ENCODE data around the gene GJB3. TPM values are rescaled to one million over a fixed set of nuclear protein-coding genes. Genes with fewer than 3 reads are reported as not detected.

Gene GJB3
- total RNA-seq, 1 donor from 2014 or later = 24.6 TPM

GRCh38 chr1:34759503-34760357 lies 21.3 kb upstream of the GJB3 start, which contains the start of gene GJB4:
TSS of gene GJB4 (plus strand) at chr1:34759740. CDS start at chr1:34761255, 1,515 bp downstream.
- intact Hi-C loops (cut with DNase I) = no loop called here
- no peak for DNase-seq (ENCODE audit: extremely low spot score in 2 of 2)
- TF ChIP-seq POLR2A (IDR thresholded peaks at IDR 0.05) = no peak
- no peak for TF ChIP-seq POLR2AphosphoS5 (IDR thresholded peaks at IDR 0.05; ENCODE audit: insufficient read depth in 1 of 2, low read depth in 1 of 2)
- TF ChIP-seq, protein P1, sequence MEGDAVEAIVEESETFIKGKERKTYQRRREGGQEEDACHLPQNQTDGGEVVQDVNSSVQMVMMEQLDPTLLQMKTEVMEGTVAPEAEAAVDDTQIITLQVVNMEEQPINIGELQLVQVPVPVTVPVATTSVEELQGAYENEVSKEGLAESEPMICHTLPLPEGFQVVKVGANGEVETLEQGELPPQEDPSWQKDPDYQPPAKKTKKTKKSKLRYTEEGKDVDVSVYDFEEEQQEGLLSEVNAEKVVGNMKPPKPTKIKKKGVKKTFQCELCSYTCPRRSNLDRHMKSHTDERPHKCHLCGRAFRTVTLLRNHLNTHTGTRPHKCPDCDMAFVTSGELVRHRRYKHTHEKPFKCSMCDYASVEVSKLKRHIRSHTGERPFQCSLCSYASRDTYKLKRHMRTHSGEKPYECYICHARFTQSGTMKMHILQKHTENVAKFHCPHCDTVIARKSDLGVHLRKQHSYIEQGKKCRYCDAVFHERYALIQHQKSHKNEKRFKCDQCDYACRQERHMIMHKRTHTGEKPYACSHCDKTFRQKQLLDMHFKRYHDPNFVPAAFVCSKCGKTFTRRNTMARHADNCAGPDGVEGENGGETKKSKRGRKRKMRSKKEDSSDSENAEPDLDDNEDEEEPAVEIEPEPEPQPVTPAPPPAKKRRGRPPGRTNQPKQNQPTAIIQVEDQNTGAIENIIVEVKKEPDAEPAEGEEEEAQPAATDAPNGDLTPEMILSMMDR (IDR thresholded peaks at IDR 0.05) = no peak
- Histone ChIP-seq H3K27ac (no peak within 1 kb of the TSS), H3K4me1 (peaks cover 22% of the 10 kb centered on the region), H3K4me3 (no peak within 1 kb of the TSS), H3K27me3 (no peaks in the 10 kb centered on the region), H3K36me3 (no peaks in the 10 kb centered on the region), H3K9me3 (no peaks in the 10 kb centered on the region)

- intact Hi-C loops (cut with DNase I) = no loop called here
- no peaks in the 10 kb centered on the region for H3K27me3 ChIP-seq
These were observed 19.7 kb upstream of the GJB3 start for GRCh38 chr1:34761176-34761761.

GRCh38 chr1:34761776-34762307 lies 19.2 kb upstream of the GJB3 start:
- no peak for DNase-seq (ENCODE audit: extremely low spot score in 2 of 2)
- H3K36me3 ChIP-seq = no peaks in the 10 kb centered on the region
- no peaks in the 10 kb centered on the region for H3K27me3 ChIP-seq
- no peak overlapping the region for H3K4me3 ChIP-seq
- H3K27ac ChIP-seq = no peak overlapping the region
- no peaks in the 10 kb centered on the region for H3K9me3 ChIP-seq
- H3K4me1 ChIP-seq = peaks cover 19% of the 10 kb centered on the region
- TF ChIP-seq POLR2A (IDR thresholded peaks at IDR 0.05) = no peak
- TF ChIP-seq, protein P1 (IDR thresholded peaks at IDR 0.05) = no peak
- no peak for TF ChIP-seq POLR2AphosphoS5 (IDR thresholded peaks at IDR 0.05; ENCODE audit: insufficient read depth in 1 of 2, low read depth in 1 of 2)
- intact Hi-C loops (cut with DNase I) = no loop called here

More at GRCh38 chr1:34761176-34761761, 19.7 kb upstream of the GJB3 start:
- DNase-seq (ENCODE audit: extremely low spot score in 2 of 2) = no peak
- no peaks in the 10 kb centered on the region for H3K9me3 ChIP-seq
- H3K27ac ChIP-seq = no peak overlapping the region
- H3K36me3 ChIP-seq = no peaks in the 10 kb centered on the region
- TF ChIP-seq POLR2A (IDR thresholded peaks at IDR 0.05) (no peak), POLR2AphosphoS5 (IDR thresholded peaks at IDR 0.05; ENCODE audit: insufficient read depth in 1 of 2, low read depth in 1 of 2) (no peak)
- TF ChIP-seq, protein P1 (IDR thresholded peaks at IDR 0.05) = no peak
- peaks cover 22% of the 10 kb centered on the region for H3K4me1 ChIP-seq
- no peak overlapping the region for H3K4me3 ChIP-seq

DNA sequence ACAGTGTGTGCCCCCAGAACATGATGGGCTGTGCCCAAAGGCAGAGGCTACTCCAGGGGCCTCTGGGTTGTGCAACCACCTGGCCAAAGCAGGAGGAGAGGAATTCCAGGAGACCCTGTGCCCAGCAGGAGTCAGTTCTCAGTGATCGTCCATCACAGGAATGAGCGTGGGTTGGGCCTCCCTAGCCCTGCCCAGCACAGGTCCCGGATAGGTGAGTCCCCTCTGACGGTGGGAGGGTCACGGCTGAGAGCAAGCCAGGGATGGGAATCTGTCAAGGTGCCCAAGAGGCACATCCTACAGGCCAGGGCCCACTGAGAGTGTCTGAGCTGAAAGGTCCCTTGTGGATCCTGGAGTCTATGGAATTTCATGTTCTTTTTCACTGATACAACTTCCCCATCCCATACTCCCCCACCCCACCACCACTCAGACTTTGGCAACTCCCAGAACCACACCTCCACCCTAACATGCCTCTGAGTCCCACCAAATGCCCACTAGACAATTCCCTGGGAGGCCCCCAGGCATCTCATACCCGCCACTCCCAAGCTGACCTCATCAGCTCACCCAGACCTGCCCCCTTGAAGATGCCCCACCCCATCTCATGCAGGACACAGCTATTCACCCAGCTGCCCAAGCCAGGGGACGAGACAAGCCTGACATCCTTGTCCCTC lies 18.4 kb upstream of the GJB3 start:
- TF ChIP-seq, protein P1 (IDR thresholded peaks at IDR 0.05) = no peak
- TF ChIP-seq POLR2AphosphoS5 (IDR thresholded peaks at IDR 0.05; ENCODE audit: insufficient read depth in 1 of 2, low read depth in 1 of 2) (no peak), POLR2A (IDR thresholded peaks at IDR 0.05) (no peak)
- Histone ChIP-seq H3K4me3 (no peak overlapping the region), H3K27ac (no peak overlapping the region), H3K9me3 (no peaks in the 10 kb centered on the region), H3K36me3 (no peaks in the 10 kb centered on the region), H3K27me3 (no peaks in the 10 kb centered on the region), H3K4me1 (peaks cover 12% of the 10 kb centered on the region)
- intact Hi-C loops (cut with DNase I) = no loop called here
- no peak for DNase-seq (ENCODE audit: extremely low spot score in 2 of 2)

Measured in vagina (tissue), 2 donors.